ENCODE data around the gene TLL2.

The TLL2 gene

GRCh38 chr10:96374985-96375830 lies 138.5 kb downstream of the TLL2 start:
- TF ChIP-seq TAF1 (IDR thresholded peaks at IDR 0.05; ENCODE audit: borderline replicate concordance, insufficient read depth, low read length) (no peak), FOXP2 (optimal IDR thresholded peaks at IDR 0.05; ENCODE audit: borderline replicate concordance, extremely low read depth, extremely low read length, insufficient read depth) (peak; percentile 35)

GRCh38 chr10:96374639-96374984 lies 139.1 kb downstream of the TLL2 start:
- no peak for TF ChIP-seq FOXP2 (optimal IDR thresholded peaks at IDR 0.05; ENCODE audit: borderline replicate concordance, extremely low read depth, extremely low read length, insufficient read depth)
- TF ChIP-seq POLR2AphosphoS5 (IDR thresholded peaks at IDR 0.05; ENCODE audit: low read depth, low read length), result no peak
- TF ChIP-seq TAF1 (IDR thresholded peaks at IDR 0.05; ENCODE audit: borderline replicate concordance, insufficient read depth, low read length), result no peak
- TF ChIP-seq REST (IDR thresholded peaks at IDR 0.05; ENCODE audit: insufficient read depth in 1 of 2, low read depth in 2 of 2, low read length in 2 of 2), result no peak
- no peak for TF ChIP-seq SIN3A (IDR thresholded peaks at IDR 0.05; ENCODE audit: borderline replicate concordance, insufficient read depth, low read length)

- TF ChIP-seq SIN3A (IDR thresholded peaks at IDR 0.05; ENCODE audit: borderline replicate concordance, insufficient read depth, low read length) (no peak), REST (IDR thresholded peaks at IDR 0.05; ENCODE audit: insufficient read depth in 1 of 2, low read depth in 2 of 2, low read length in 2 of 2) (no peak)
These were observed 139.7 kb downstream of the TLL2 start for GRCh38 chr10:96374004-96374403.

- TF ChIP-seq REST (IDR thresholded peaks at IDR 0.05; ENCODE audit: insufficient read depth in 1 of 2, low read depth in 2 of 2, low read length in 2 of 2), result no peak
- TF ChIP-seq FOXP2 (optimal IDR thresholded peaks at IDR 0.05; ENCODE audit: borderline replicate concordance, extremely low read depth, extremely low read length, insufficient read depth), result no peak
- no peak for TF ChIP-seq POLR2AphosphoS5 (IDR thresholded peaks at IDR 0.05; ENCODE audit: low read depth, low read length)
- no peak for TF ChIP-seq TAF1 (IDR thresholded peaks at IDR 0.05; ENCODE audit: borderline replicate concordance, insufficient read depth, low read length)
- no peak for TF ChIP-seq SIN3A (IDR thresholded peaks at IDR 0.05; ENCODE audit: borderline replicate concordance, insufficient read depth, low read length)
These were observed 142.4 kb downstream of the TLL2 start for GRCh38 chr10:96371356-96371755.

GRCh38 chr10:96370584-96371157 lies 143.1 kb downstream of the TLL2 start:
- no peak for TF ChIP-seq POLR2AphosphoS5 (IDR thresholded peaks at IDR 0.05; ENCODE audit: low read depth, low read length)

GRCh38 chr10:96369890-96370583 lies 143.7 kb downstream of the TLL2 start:
- TF ChIP-seq SIN3A (IDR thresholded peaks at IDR 0.05; ENCODE audit: borderline replicate concordance, insufficient read depth, low read length) (no peak), FOXP2 (optimal IDR thresholded peaks at IDR 0.05; ENCODE audit: borderline replicate concordance, extremely low read depth, extremely low read length, insufficient read depth) (no peak), POLR2AphosphoS5 (IDR thresholded peaks at IDR 0.05; ENCODE audit: low read depth, low read length) (no peak), REST (IDR thresholded peaks at IDR 0.05; ENCODE audit: insufficient read depth in 1 of 2, low read depth in 2 of 2, low read length in 2 of 2) (no peak), TAF1 (IDR thresholded peaks at IDR 0.05; ENCODE audit: borderline replicate concordance, insufficient read depth, low read length) (no peak)
